GM19099 (cell line): ENCODE data around the gene OR10H3.

Source experiments
- POLR2A ChIP-seq: IDR thresholded peaks from 3 replicates; pipeline ENCODE4 v1.6.1; 2011; ENCODE audit warnings: low read depth; ENCODE audit not compliant: insufficient read length; ENCODE audit errors: extremely low read depth

OR10H3 gene, protein sequence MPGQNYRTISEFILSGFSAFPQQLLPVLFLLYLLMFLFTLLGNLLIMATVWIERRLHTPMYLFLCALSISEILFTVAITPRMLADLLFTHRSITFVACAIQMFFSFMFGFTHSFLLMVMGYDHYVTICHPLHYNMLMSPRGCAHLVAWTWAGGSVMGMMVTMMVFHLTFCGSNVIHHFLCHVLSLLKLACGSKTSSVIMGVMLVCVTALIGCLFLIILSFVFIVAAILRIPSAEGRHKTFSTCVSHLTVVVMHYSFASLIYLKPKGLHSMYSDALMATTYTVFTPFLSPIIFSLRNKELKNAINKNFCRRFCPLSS

GRCh38 chr19:15737722-15738121 is at the start of gene OR10H3:
OR10H3 (plus strand) TSS chr19:15737985; CDS start chr19:15741393, 3,408 bp downstream.
- TF ChIP-seq POLR2A: no peak

GRCh38 chr19:15696654-15697194 is 41.1 kb upstream of the OR10H3 start:
- no peak for TF ChIP-seq POLR2A

DNA sequence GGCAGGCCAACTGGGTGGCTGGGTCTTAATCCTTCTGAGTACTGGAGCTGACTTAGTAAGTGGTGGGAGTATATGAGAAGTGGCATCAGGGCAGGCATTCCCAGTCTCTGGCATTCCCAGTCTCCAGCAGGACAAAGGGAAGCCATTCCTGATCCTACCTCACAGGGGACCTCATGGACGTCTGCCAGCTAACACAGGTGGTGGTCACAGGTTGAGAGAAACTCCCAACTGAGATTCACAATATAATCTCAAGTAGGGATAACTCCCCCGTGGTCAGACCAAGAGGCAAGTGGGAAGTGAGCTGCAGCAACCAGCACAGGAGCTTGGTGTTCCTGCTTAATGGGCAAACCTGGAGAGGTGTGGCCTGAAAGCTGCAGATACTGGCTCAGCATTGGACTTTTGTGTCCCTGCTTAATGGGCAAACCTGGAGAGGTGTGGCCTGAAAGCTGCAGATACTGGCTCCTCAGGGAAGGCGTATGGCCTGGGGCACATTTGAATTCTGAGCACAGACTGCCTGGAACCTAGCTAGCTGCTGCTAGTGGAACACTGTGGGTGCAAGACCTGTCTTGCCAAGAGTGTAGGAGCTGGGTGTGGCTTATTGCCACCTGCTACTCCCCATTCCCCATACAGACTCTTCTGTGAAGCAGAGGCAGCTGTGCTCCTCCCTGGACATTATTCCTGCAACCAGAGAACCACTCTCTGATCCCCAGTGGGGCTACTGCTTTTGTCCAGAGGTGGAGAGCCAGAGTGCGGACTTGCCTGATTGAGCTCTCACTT is 35.8 kb upstream of the OR10H3 start:
- no peak for TF ChIP-seq POLR2A

- TF ChIP-seq POLR2A: no peak
Observed at GRCh38 chr19:15702534-15702930, 35.3 kb upstream of the OR10H3 start.

- TF ChIP-seq POLR2A: no peak
Observed at GRCh38 chr19:15714638-15715037, 23.1 kb upstream of the OR10H3 start.

- TF ChIP-seq POLR2A: no peak
Observed at GRCh38 chr19:15715642-15716041, 22.1 kb upstream of the OR10H3 start.

DNA sequence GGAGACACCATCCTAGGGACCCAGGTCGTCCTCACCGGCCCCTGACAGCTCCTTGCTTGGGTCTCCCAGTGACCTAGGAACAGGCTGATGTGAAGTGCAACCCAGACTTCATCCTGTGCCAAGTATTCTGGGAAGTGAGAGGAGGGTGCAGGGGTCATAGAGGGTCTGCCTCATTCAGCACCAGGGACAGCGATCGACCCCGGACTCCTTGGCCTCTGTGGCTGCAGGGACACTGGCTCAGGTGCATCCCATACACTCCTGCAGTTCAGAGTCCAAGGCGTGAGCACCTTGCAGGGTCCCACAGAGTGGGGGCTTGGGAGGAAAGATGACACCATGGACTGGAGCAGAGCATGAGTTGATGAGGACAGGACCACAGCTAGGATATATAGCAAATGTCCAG is 20.0 kb upstream of the OR10H3 start:
- TF ChIP-seq POLR2A: no peak

DNA sequence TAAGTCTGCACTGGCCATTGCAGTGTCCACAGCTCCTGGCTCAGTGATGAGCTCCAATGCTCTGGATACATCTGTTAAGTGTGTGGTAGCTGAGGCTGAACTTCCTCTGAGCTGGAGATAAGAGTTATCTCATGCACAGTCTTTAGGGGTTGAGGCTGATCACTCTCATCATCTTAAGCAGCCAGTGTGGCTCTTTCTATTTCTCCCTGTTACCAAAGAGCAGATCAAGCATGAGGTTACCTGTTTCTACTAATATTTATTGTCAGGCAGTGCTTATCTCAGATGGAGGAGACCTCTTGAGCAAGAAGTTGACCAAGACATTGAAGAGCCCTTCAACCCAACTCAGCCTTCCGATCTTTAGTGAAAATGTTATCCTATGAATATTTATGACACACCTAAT is 16.5 kb upstream of the OR10H3 start:
- no peak for TF ChIP-seq POLR2A

- TF ChIP-seq POLR2A: no peak
Observed at GRCh38 chr19:15722956-15723355, 14.8 kb upstream of the OR10H3 start.

DNA sequence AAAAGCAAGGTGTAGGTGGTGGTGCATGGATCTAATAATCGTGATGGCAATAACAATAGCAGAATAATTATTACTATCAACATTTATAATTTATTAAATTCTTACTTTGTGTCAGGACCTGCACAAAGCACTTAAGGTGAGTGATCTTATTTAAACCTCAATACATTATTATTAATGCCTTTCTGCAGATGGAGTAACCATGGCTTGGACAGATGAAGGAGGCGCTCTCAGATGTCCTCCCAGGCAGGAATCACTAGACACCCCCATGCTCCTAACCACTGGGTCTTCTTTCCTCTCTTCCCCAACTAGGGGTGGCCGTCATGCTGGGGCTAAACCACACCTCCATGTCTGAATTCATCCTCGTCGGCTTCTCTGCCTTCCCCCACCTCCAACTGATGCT is 10.1 kb upstream of the OR10H3 start, which contains the start of gene OR10H2:
TSS of gene OR10H2 (plus strand) at position 301 of the 400 bp plus-strand sequence. CDS start at position 321, 20 bp downstream.
- TF ChIP-seq POLR2A: no peak

GRCh38 chr19:15730538-15730937 is 7.2 kb upstream of the OR10H3 start:
- TF ChIP-seq POLR2A: no peak

DNA sequence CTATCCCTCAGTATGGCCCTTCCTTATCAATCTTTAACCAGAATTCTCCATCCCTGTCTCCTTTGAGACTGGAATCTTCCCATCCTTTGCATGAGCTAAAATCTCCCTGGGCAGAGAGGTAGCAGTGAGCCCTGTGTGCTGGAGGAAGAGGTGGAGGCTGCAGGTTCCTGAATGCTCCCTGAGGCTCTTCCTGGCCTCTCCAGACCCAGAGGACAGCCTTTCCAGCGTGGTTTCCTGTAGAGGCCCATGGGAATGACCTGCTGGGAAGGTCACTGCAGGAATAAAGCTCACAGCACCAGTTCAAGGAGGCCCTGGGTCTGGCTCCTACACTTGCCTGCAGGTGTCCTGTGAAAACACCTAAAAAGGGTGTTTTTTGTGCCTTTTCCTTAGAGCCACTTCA is 5.4 kb upstream of the OR10H3 start:
- no peak for TF ChIP-seq POLR2A

GRCh38 chr19:15733895-15734294 is 3.9 kb upstream of the OR10H3 start:
- no peak for TF ChIP-seq POLR2A

- TF ChIP-seq POLR2A: no peak
Observed at GRCh38 chr19:15740785-15741184, 3.0 kb downstream of the OR10H3 start.

- no peak for TF ChIP-seq POLR2A
Observed at GRCh38 chr19:15748239-15748638, 10.5 kb downstream of the OR10H3 start.

DNA sequence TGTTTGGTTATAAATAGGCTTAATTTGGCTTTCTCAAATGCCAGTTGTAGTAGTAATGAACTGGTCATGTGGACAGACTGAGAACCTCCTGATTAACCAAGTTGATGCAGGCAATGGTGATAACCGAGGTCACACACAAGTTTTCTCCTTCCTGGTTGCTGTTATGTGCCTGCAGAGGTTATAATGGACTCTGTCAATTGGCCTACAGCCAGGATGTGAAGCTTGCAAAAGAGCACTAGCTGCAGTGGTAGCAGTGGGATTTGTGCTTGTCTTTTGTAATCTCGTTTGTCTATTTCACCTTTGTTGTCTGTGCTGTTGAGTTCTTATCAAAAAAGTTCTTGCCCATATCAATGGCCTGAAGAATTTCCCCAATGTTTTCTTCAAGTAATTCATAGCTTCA is 20.6 kb downstream of the OR10H3 start:
- no peak for TF ChIP-seq POLR2A

DNA sequence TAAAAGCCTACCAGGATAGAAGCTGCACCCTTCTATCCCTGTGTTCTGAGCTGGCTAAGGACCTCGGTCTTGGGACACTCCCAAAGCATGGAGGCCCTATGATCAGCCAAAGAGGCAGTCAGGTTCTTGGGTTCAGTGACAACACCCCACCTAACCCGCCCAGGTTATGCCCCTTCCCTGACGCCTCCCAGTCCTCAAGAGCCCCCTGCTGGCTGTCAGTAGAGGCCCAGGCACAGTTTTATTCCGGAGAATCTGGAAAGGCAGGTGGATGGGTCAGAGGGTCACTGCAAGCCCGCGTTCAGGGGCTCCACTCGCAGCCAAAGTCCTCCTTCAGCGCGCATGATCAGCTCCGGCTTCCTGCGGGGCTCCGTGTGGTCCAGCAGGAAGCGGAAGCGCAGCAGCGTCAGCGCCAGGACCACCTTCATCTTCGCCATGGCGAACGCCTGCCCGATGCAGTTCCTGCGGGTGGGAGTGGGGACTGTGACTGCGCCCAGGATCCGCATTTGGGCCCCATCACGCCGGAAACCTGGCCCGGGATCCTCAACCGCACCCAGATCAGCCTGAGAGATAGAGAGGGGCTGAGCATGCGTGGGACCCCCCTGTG is 22.3 kb downstream of the OR10H3 start:
- TF ChIP-seq POLR2A: no peak
